Gastroesophageal sphincter (tissue), 3 donors: Measurements from ENCODE around the gene UROC1.

Experiments
- EP300 ChIP-seq: sonication (generic); formaldehyde crosslinking; IDR thresholded peaks from one replicate; pipeline ENCODE4 v1.6.1; 2017; ENCODE audit warnings: antibody characterized with exemption, mild to moderate bottlenecking
- POLR2A ChIP-seq, 2 donors: fragments of 450-650 bp; IDR thresholded peaks; one replicate each; pipeline ENCODE4 v1.6.1; 2017; ENCODE audit warnings: antibody characterized with exemption in 2 of 2, mild to moderate bottlenecking in 2 of 2, moderate library complexity in 1 of 2
- POLR2AphosphoS5 ChIP-seq: sonication (generic); formaldehyde crosslinking; IDR thresholded peaks from one replicate; pipeline ENCODE4 v1.6.1; 2017; ENCODE audit warnings: antibody characterized with exemption
- TF ChIP-seq, protein P1 (sequence below), 4 experiments: fragments of 200-600 bp in 2 of 4; fragments of 450-650 bp in 2 of 4; sonication (generic) in 1 of 4; IDR thresholded peaks; one replicate each; pipeline ENCODE4 v1.5.1; 2017 to 2019; ENCODE audit warnings: antibody characterized with exemption in 4 of 4, mild to moderate bottlenecking in 2 of 4, moderate library complexity in 2 of 4

DNA sequence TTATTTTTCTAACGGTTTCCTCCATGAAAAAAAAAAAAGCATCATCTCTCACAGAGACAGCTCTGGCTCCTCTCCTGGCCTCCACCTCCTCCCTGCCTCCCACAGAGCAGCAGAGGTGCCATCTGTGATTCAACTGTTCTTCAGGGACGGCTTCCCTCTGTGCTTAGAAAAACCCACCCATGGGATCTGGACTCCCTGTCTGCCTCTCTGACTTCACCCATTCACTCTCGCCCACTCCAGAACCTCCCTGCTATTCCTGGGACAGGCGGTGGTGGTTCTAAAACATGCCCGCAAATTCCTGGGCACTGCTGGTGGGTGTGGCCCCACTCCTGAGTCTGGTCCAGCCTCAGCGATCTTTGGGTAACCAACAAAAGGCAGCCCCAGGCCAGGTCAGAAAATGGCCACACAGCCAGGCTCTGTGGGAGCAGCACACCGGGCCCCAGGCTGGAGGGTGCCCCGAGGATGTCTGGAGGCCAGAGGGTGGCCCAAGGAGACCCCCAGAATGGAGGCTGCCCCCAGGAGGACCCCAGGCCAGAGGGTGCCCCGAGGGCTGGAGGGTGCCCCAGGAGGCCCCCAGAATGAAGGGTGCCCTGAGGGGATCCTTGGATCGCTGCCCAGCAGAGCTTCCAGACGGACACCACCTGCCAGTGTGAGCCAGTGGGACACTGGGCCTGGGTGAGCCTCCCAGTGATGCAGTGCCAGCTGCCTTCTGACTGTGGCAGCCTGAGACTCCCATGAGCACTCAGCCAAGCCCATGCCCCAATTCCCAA, 3.7 kb upstream of the UROC1 start:
- TF ChIP-seq, protein P1, sequence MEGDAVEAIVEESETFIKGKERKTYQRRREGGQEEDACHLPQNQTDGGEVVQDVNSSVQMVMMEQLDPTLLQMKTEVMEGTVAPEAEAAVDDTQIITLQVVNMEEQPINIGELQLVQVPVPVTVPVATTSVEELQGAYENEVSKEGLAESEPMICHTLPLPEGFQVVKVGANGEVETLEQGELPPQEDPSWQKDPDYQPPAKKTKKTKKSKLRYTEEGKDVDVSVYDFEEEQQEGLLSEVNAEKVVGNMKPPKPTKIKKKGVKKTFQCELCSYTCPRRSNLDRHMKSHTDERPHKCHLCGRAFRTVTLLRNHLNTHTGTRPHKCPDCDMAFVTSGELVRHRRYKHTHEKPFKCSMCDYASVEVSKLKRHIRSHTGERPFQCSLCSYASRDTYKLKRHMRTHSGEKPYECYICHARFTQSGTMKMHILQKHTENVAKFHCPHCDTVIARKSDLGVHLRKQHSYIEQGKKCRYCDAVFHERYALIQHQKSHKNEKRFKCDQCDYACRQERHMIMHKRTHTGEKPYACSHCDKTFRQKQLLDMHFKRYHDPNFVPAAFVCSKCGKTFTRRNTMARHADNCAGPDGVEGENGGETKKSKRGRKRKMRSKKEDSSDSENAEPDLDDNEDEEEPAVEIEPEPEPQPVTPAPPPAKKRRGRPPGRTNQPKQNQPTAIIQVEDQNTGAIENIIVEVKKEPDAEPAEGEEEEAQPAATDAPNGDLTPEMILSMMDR (IDR thresholded peaks at IDR 0.05) = no peak
- TF ChIP-seq EP300 (no peak), POLR2A (IDR thresholded peaks at IDR 0.05) (no peak), POLR2AphosphoS5 (no peak)
